ENCODE data around the gene MIPOL1. TPM values are rescaled to one million over a fixed set of nuclear protein-coding genes. Genes with fewer than 3 reads are reported as not detected.
"Not testable (repeated sequence)": the region's sequence is repeated elsewhere in the genome, so short reads cannot be mapped to it uniquely, and the experiment has no call there.

The MIPOL1 gene
- total and polyA plus RNA-seq, 2 experiments from 2014 or later, result 5.7 to 5.9 TPM

GRCh38 chr14:37285220-37285619 lies 87.5 kb downstream of the MIPOL1 start:
- Histone ChIP-seq H3K27ac (no peak overlapping the region), H3K4me1 (ENCODE audit: insufficient read depth) (no peaks in the 10 kb centered on the region), H2AFZ (no peak overlapping the region), H3K27me3 (replicated peaks; ENCODE audit: insufficient read depth) (no peaks in the 10 kb centered on the region), H3K4me3 (no peak overlapping the region), H3K79me2 (ENCODE audit: insufficient read depth) (no peaks in the 10 kb centered on the region), H3K4me2 (ENCODE audit: unreplicated experiment) (no peak overlapping the region), H3K36me3 (ENCODE audit: low read depth) (no peaks in the 10 kb centered on the region), H4K20me1 (ENCODE audit: insufficient read depth) (no peaks in the 10 kb centered on the region; the same call in 1 of the 2 replicates), H3K9ac (no peak overlapping the region), H3F3A (ENCODE audit: insufficient read depth) (no peaks in the 10 kb centered on the region), H3K9me3 (ENCODE audit: low read depth) (no peaks in the 10 kb centered on the region), H3K9me2 (ENCODE audit: insufficient read depth) (no peaks in the 10 kb centered on the region)
- WGBS, 2 experiments (ENCODE audit: low coverage in 1 of 2, low lambda C conversion rate in 2 of 2, missing lambda C conversion rate in 2 of 2), result 93 to 95% methylated on average over 5 of the region's 5 CpGs
- in situ Hi-C loops (cut with MboI), result no loop called here
- DNase-seq, result no peak
- TF ChIP-seq EZH2 (IDR thresholded peaks at IDR 0.05; ENCODE audit: insufficient read depth, poor library complexity, severe bottlenecking) (no peak), EZH2phosphoT487 (IDR thresholded peaks at IDR 0.05; ENCODE audit: insufficient read depth, low read depth) (no peak)

- TF ChIP-seq EZH2phosphoT487 (IDR thresholded peaks at IDR 0.05; ENCODE audit: insufficient read depth, low read depth) (no peak), EZH2 (IDR thresholded peaks at IDR 0.05; ENCODE audit: insufficient read depth, poor library complexity, severe bottlenecking) (no peak)
- H3K36me3 ChIP-seq (ENCODE audit: low read depth), result no peaks in the 10 kb centered on the region; the same call in 1 of the 2 replicates
- H3K9me3 ChIP-seq (ENCODE audit: low read depth), result no peaks in the 10 kb centered on the region
- DNase-seq, result no peak
- no peaks in the 10 kb centered on the region for H3K79me2 ChIP-seq (ENCODE audit: insufficient read depth)
- no peaks in the 10 kb centered on the region for H3F3A ChIP-seq (ENCODE audit: insufficient read depth)
- no peak overlapping the region for H2AFZ ChIP-seq
- H3K27me3 ChIP-seq (replicated peaks; ENCODE audit: insufficient read depth), result no peaks in the 10 kb centered on the region
- H3K9me2 ChIP-seq (ENCODE audit: insufficient read depth), result no peaks in the 10 kb centered on the region
- no peaks in the 10 kb centered on the region for H3K4me1 ChIP-seq (ENCODE audit: insufficient read depth)
- in situ Hi-C loops (cut with MboI), result no loop called here
- WGBS, 2 experiments (ENCODE audit: low coverage in 1 of 2, low lambda C conversion rate in 2 of 2, missing lambda C conversion rate in 2 of 2), result 33 to 40% methylated on average over 2 of the region's 2 CpGs
- no peak overlapping the region for H3K4me3 ChIP-seq
- H3K9ac ChIP-seq, result no peak overlapping the region
- H4K20me1 ChIP-seq (ENCODE audit: insufficient read depth), result no peaks in the 10 kb centered on the region; the same call in 1 of the 2 replicates
- H3K4me2 ChIP-seq (ENCODE audit: unreplicated experiment), result no peak overlapping the region
- H3K27ac ChIP-seq, result no peak overlapping the region
Observed at GRCh38 chr14:37289688-37290087, 92.0 kb downstream of the MIPOL1 start.

GRCh38 chr14:37295262-37295661 lies 97.5 kb downstream of the MIPOL1 start:
- H3F3A ChIP-seq (ENCODE audit: insufficient read depth); H3K4me3 ChIP-seq; H3K27ac ChIP-seq; H3K27me3 ChIP-seq (replicated peaks; ENCODE audit: insufficient read depth); DNase-seq; H3K9me2 ChIP-seq (ENCODE audit: insufficient read depth); H3K9me3 ChIP-seq (ENCODE audit: low read depth); H3K4me2 ChIP-seq (ENCODE audit: unreplicated experiment); H3K4me1 ChIP-seq (ENCODE audit: insufficient read depth); H3K36me3 ChIP-seq (ENCODE audit: low read depth); H4K20me1 ChIP-seq (ENCODE audit: insufficient read depth); H3K79me2 ChIP-seq (ENCODE audit: insufficient read depth); H3K9ac ChIP-seq; H2AFZ ChIP-seq; in situ Hi-C loops (cut with MboI): not testable (repeated sequence)
- 100% methylated on average over 1 of the region's 1 CpG for WGBS, 2 experiments (ENCODE audit: low coverage in 1 of 2, low lambda C conversion rate in 2 of 2, missing lambda C conversion rate in 2 of 2)

- WGBS, 2 experiments (ENCODE audit: low coverage in 1 of 2, low lambda C conversion rate in 2 of 2, missing lambda C conversion rate in 2 of 2), result 95 to 96% methylated on average over 1 of the region's 1 CpG
- in situ Hi-C loops (cut with MboI), result no loop called here
- Histone ChIP-seq H3K27ac (no peak overlapping the region), H3K9me2 (ENCODE audit: insufficient read depth) (no peaks in the 10 kb centered on the region), H3K4me1 (ENCODE audit: insufficient read depth) (no peaks in the 10 kb centered on the region), H3K79me2 (ENCODE audit: insufficient read depth) (no peaks in the 10 kb centered on the region), H3K36me3 (ENCODE audit: low read depth) (no peaks in the 10 kb centered on the region), H3K4me2 (ENCODE audit: unreplicated experiment) (no peak overlapping the region), H3K27me3 (replicated peaks; ENCODE audit: insufficient read depth) (no peaks in the 10 kb centered on the region), H2AFZ (no peak overlapping the region), H3K9me3 (ENCODE audit: low read depth) (no peaks in the 10 kb centered on the region), H3K9ac (no peak overlapping the region), H3K4me3 (no peak overlapping the region), H3F3A (ENCODE audit: insufficient read depth) (no peaks in the 10 kb centered on the region), H4K20me1 (ENCODE audit: insufficient read depth) (no peaks in the 10 kb centered on the region)
- DNase-seq, result no peak
- TF ChIP-seq EZH2 (IDR thresholded peaks at IDR 0.05; ENCODE audit: insufficient read depth, poor library complexity, severe bottlenecking) (no peak), EZH2phosphoT487 (IDR thresholded peaks at IDR 0.05; ENCODE audit: insufficient read depth, low read depth) (no peak)
Observed at GRCh38 chr14:37311252-37311651, 113.5 kb downstream of the MIPOL1 start.

- no peak overlapping the region for H2AFZ ChIP-seq
- no peaks in the 10 kb centered on the region for H3K9me3 ChIP-seq (ENCODE audit: low read depth)
- in situ Hi-C loops (cut with MboI), result no loop called here
- WGBS, 2 experiments (ENCODE audit: low coverage in 1 of 2, low lambda C conversion rate in 2 of 2, missing lambda C conversion rate in 2 of 2), result 90 to 100% methylated on average over 2 of the region's 2 CpGs
- no peaks in the 10 kb centered on the region for H3K27me3 ChIP-seq (replicated peaks; ENCODE audit: insufficient read depth)
- H3K9ac ChIP-seq, result no peak overlapping the region
- H4K20me1 ChIP-seq (ENCODE audit: insufficient read depth), result no peaks in the 10 kb centered on the region
- no peaks in the 10 kb centered on the region for H3F3A ChIP-seq (ENCODE audit: insufficient read depth)
- DNase-seq, result no peak
- no peak overlapping the region for H3K4me3 ChIP-seq
- H3K79me2 ChIP-seq (ENCODE audit: insufficient read depth), result no peaks in the 10 kb centered on the region
- no peaks in the 10 kb centered on the region for H3K36me3 ChIP-seq (ENCODE audit: low read depth)
- no peak overlapping the region for H3K27ac ChIP-seq
- no peaks in the 10 kb centered on the region for H3K9me2 ChIP-seq (ENCODE audit: insufficient read depth)
- no peak overlapping the region for H3K4me2 ChIP-seq (ENCODE audit: unreplicated experiment)
- no peaks in the 10 kb centered on the region for H3K4me1 ChIP-seq (ENCODE audit: insufficient read depth)
- TF ChIP-seq EZH2phosphoT487 (IDR thresholded peaks at IDR 0.05; ENCODE audit: insufficient read depth, low read depth), result no peak
- no peak for TF ChIP-seq EZH2 (IDR thresholded peaks at IDR 0.05; ENCODE audit: insufficient read depth, poor library complexity, severe bottlenecking)
Observed at GRCh38 chr14:37318938-37319337, 121.2 kb downstream of the MIPOL1 start.
